ENCODE data around the gene PGAM1. TPM values are rescaled to one million over a fixed set of nuclear protein-coding genes. Genes with fewer than 3 reads are reported as not detected.
"Not testable (repeated sequence)": the region's sequence is repeated elsewhere in the genome, so short reads cannot be mapped to it uniquely, and the experiment has no call there.

PGAM1 gene
- total RNA-seq, 1 experiment from 2014 or later = 1,402 TPM

DNA sequence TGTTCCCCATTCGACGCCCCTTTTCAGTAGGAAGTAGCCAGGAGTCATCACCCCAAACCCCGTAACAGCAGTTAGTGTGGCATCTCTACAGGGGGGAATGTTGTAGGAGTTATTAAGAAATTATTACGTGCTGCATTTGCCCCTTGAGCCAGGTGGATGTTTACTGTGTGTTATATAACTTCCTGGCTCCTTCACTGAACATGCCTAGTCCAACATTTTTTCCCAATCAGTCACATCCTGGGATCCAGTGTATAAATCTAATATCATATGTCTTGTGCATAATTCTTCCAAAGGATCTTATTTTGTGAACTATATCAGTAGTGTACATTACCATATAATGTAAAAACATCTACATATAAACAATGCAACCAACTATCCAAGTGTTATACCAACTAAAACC lies 53.4 kb downstream of the PGAM1 start:
- in situ Hi-C loops (cut with HindIII; ENCODE audit: low pct_unique_long_range_greater_than_20kb, low sequenced_read_pairs); DNase-seq (ENCODE audit: low read depth): not testable (repeated sequence)

GRCh38 chr10:97479939-97480338 lies 53.9 kb downstream of the PGAM1 start:
- in situ Hi-C loops (cut with HindIII; ENCODE audit: low pct_unique_long_range_greater_than_20kb, low sequenced_read_pairs) = no loop called here
- DNase-seq (ENCODE audit: low read depth) = no peak

GRCh38 chr10:97481071-97481470 lies 55.1 kb downstream of the PGAM1 start:
- in situ Hi-C loops (cut with HindIII; ENCODE audit: low pct_unique_long_range_greater_than_20kb, low sequenced_read_pairs) = no loop called here
- no peak for DNase-seq (ENCODE audit: low read depth)

DNA sequence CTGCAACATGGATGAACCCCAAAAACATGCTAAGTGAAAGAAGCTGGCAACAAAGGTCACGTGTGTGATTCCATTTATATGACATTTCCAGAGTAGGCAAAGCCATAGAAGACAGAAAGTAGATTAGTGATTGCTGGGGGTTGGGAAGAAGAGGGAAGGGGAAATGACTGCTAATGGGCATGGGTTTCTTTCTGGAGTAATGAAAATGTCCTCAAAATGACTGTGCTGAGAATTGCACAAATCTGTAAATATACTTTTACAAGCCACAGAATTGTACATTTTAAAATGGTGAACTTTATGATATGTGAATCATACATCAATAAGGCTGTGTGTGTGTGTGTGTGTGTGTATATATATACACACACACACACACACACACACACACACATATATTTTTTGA lies 56.4 kb downstream of the PGAM1 start:
- no peak for DNase-seq (ENCODE audit: low read depth)
- in situ Hi-C loops (cut with HindIII; ENCODE audit: low pct_unique_long_range_greater_than_20kb, low sequenced_read_pairs) = no loop called here

Other genes starting within 250 kb of the PGAM1 start
- gene SLIT1, start 240.2 kb upstream of the PGAM1 start, total RNA-seq (2014; rRNA removed; shearing (Covaris generic); ENCODE audit: low replicate concordance) = 0.03 and 0.49 TPM in 2 replicates
- 1.7 and 4.5 TPM in 2 replicates for gene ARHGAP19, start 133.6 kb upstream of the PGAM1 start, total RNA-seq (2014; rRNA removed; shearing (Covaris generic); ENCODE audit: low replicate concordance)
- gene FRAT1, start 106.9 kb upstream of the PGAM1 start, total RNA-seq (2014; rRNA removed; shearing (Covaris generic); ENCODE audit: low replicate concordance) = 1.0 and 1.2 TPM in 2 replicates
- gene FRAT2, start 91.5 kb upstream of the PGAM1 start, total RNA-seq (2014; rRNA removed; shearing (Covaris generic); ENCODE audit: low replicate concordance) = 3.2 and 9.1 TPM in 2 replicates
- 15.5 and 19.9 TPM in 2 replicates for gene RRP12, start 24.9 kb upstream of the PGAM1 start, total RNA-seq (2014; rRNA removed; shearing (Covaris generic); ENCODE audit: low replicate concordance)
- gene EXOSC1, start 19.8 kb downstream of the PGAM1 start, total RNA-seq (2014; rRNA removed; shearing (Covaris generic); ENCODE audit: low replicate concordance) = 52.6 and 63.7 TPM in 2 replicates
- gene ZDHHC16, start 20.0 kb downstream of the PGAM1 start, total RNA-seq (2014; rRNA removed; shearing (Covaris generic); ENCODE audit: low replicate concordance) = 78.4 and 78.6 TPM in 2 replicates
- gene MMS19, start 72.2 kb downstream of the PGAM1 start, total RNA-seq (2014; rRNA removed; shearing (Covaris generic); ENCODE audit: low replicate concordance) = 40.6 and 48.4 TPM in 2 replicates
- gene UBTD1, start 72.7 kb downstream of the PGAM1 start, total RNA-seq (2014; rRNA removed; shearing (Covaris generic); ENCODE audit: low replicate concordance) = 13.0 and 23.3 TPM in 2 replicates
- gene ANKRD2, start 146.6 kb downstream of the PGAM1 start, total RNA-seq (2014; rRNA removed; shearing (Covaris generic); ENCODE audit: low replicate concordance) = 15.6 and 19.4 TPM in 2 replicates
- gene HOGA1, start 158.2 kb downstream of the PGAM1 start, total RNA-seq (2014; rRNA removed; shearing (Covaris generic); ENCODE audit: low replicate concordance) = 70.8 and 91.3 TPM in 2 replicates
- gene C10orf62, start 163.5 kb downstream of the PGAM1 start, total RNA-seq (2014; rRNA removed; shearing (Covaris generic); ENCODE audit: low replicate concordance) = 0.41 TPM in 1 of 2 replicates, not detected in the other
- gene MORN4, start 207.3 kb downstream of the PGAM1 start, total RNA-seq (2014; rRNA removed; shearing (Covaris generic); ENCODE audit: low replicate concordance) = 8.2 and 10.5 TPM in 2 replicates
- 12.7 and 13.6 TPM in 2 replicates for gene PI4K2A, start 214.5 kb downstream of the PGAM1 start, total RNA-seq (2014; rRNA removed; shearing (Covaris generic); ENCODE audit: low replicate concordance)